GM23338 (cell line): ENCODE measurements around the gene HOXB4. TPM values are rescaled to one million over a fixed set of nuclear protein-coding genes. Genes with fewer than 3 reads are reported as not detected.

Experiments
- ATAC-seq: fragments of 200-7000 bp; cut with Tn5 transposase; 3 replicates; pipeline ENCODE4 v1.9.1; 2020
- DNase-seq: peaks from one replicate; pipeline ENCODE4 v3.0.0-alpha.2; 2015; ENCODE audit warnings: low spot score
- H2AFZ ChIP-seq: fragments of 200-600 bp; sonication (generic); 2 replicates; pipeline ENCODE4 v1.8.0; 2016; ENCODE audit warnings: antibody characterized with exemption, mild to moderate bottlenecking, moderate library complexity
- H3F3A ChIP-seq: fragments of 200-600 bp; sonication (generic); replicated peaks from 2 replicates; pipeline ENCODE4 v1.8.0; 2017; ENCODE audit warnings: antibody characterized with exemption, mixed run types, low read depth
- H3K27ac ChIP-seq: fragments of 200-600 bp; sonication (generic); 2 replicates; pipeline ENCODE4 v1.6.1; 2016; ENCODE audit warnings: low read depth
- H3K27me3 ChIP-seq: fragments of 200-600 bp; sonication (generic); 2 replicates; pipeline ENCODE4 v1.8.0; 2016; ENCODE audit warnings: mild to moderate bottlenecking, mixed run types, moderate library complexity; ENCODE audit not compliant: insufficient read depth
- H3K36me3 ChIP-seq: fragments of 200-600 bp; sonication (generic); 2 replicates; pipeline ENCODE4 v1.8.0; 2016; ENCODE audit warnings: mild to moderate bottlenecking; ENCODE audit not compliant: insufficient read depth
- H3K4me1 ChIP-seq: fragments of 200-600 bp; sonication (generic); 2 replicates; pipeline ENCODE4 v1.8.0; 2016; ENCODE audit warnings: mild to moderate bottlenecking, moderate library complexity; ENCODE audit not compliant: insufficient read depth
- H3K4me2 ChIP-seq: fragments of 200-600 bp; sonication (generic); 2 replicates; pipeline ENCODE4 v1.7.1; 2017; ENCODE audit warnings: mixed run types
- H3K4me3 ChIP-seq: fragments of 200-600 bp; sonication (generic); 2 replicates; pipeline ENCODE4 v1.6.1; 2016; ENCODE audit warnings: mixed run types
- H3K79me2 ChIP-seq: fragments of 200-600 bp; sonication (generic); replicated peaks from 2 replicates; pipeline ENCODE4 v1.8.0; 2017; ENCODE audit warnings: mild to moderate bottlenecking; ENCODE audit not compliant: insufficient read depth
- H3K9me2 ChIP-seq: fragments of 200-600 bp; sonication (generic); 2 replicates; pipeline ENCODE4 v1.8.0; 2017; ENCODE audit not compliant: insufficient read depth
- H4K20me1 ChIP-seq: fragments of 200-600 bp; sonication (generic); replicated peaks from 2 replicates; pipeline ENCODE4 v1.8.0; 2017; ENCODE audit warnings: mild to moderate bottlenecking; ENCODE audit not compliant: insufficient read depth
- H3K27ac Mint-ChIP-seq: 2 replicates; pipeline ENCODE4 v1.8.0; 2020; ENCODE audit warnings: inconsistent platforms, mild to moderate bottlenecking, moderate library complexity, mixed read lengths
- H3K27me3 Mint-ChIP-seq: 3 replicates; pipeline ENCODE4 v1.8.0; 2022; ENCODE audit warnings: low read depth, mild to moderate bottlenecking, moderate library complexity, mixed read lengths, inconsistent platforms; ENCODE audit not compliant: insufficient read depth, poor library complexity
- H3K36me3 Mint-ChIP-seq: 3 replicates; pipeline ENCODE4 v1.8.0; 2021; ENCODE audit warnings: low read depth, mild to moderate bottlenecking, inconsistent platforms, moderate library complexity, mixed read lengths
- H3K4me1 Mint-ChIP-seq: 3 replicates; pipeline ENCODE4 v1.8.0; 2020; ENCODE audit warnings: mild to moderate bottlenecking, inconsistent platforms, mixed read lengths
- H3K4me3 Mint-ChIP-seq: 3 replicates; pipeline ENCODE4 v1.8.0; 2021; ENCODE audit warnings: moderate library complexity, mild to moderate bottlenecking, inconsistent platforms, mixed read lengths
- H3K9me3 Mint-ChIP-seq: 3 replicates; pipeline ENCODE4 v1.8.0; 2020; ENCODE audit warnings: moderate library complexity, mild to moderate bottlenecking, inconsistent platforms, mixed read lengths
- CREB1 ChIP-seq: fragments of 250-450 bp; sonication (Bioruptor Pico); IDR thresholded peaks from 2 replicates; pipeline ENCODE4 v1.5.0; 2020; ENCODE audit warnings: low read depth, mild to moderate bottlenecking, moderate library complexity
- CTCF ChIP-seq, 2 experiments: fragments of 200-600 bp in 1 of 2; sonication (generic) in 1 of 2; conservative IDR thresholded peaks; 2 replicates each; pipeline versions ENCODE4 v1.5.1 to v1.6.1; 2016 to 2017; ENCODE audit warnings: antibody characterized with exemption in 2 of 2, low read depth in 2 of 2, mild to moderate bottlenecking in 2 of 2, moderate library complexity in 1 of 2
- ETS1 ChIP-seq: IDR thresholded peaks from 2 replicates; pipeline ENCODE4 v1.6.1; 2016; ENCODE audit warnings: antibody characterized with exemption
- EZH2 ChIP-seq: fragments of 200-600 bp; sonication (generic); IDR thresholded peaks from one replicate; pipeline ENCODE4 v1.8.0; 2017; ENCODE audit warnings: antibody characterized with exemption, mild to moderate bottlenecking, low read depth; ENCODE audit not compliant: unreplicated experiment
- EZH2phosphoT487 ChIP-seq: fragments of 200-600 bp; sonication (generic); IDR thresholded peaks from one replicate; pipeline ENCODE4 v1.8.1; 2018; ENCODE audit warnings: antibody characterized with exemption; ENCODE audit not compliant: unreplicated experiment
- JUNB ChIP-seq: IDR thresholded peaks from one replicate; pipeline ENCODE4 v1.6.1; 2016; ENCODE audit warnings: antibody characterized with exemption; ENCODE audit not compliant: unreplicated experiment
- REST ChIP-seq: IDR thresholded peaks from one replicate; pipeline ENCODE4 v1.6.1; 2018; ENCODE audit warnings: antibody characterized with exemption; ENCODE audit not compliant: unreplicated experiment
- STAT1 ChIP-seq: IDR thresholded peaks from one replicate; pipeline ENCODE4 v1.6.1; 2016; ENCODE audit warnings: antibody characterized with exemption; ENCODE audit not compliant: unreplicated experiment
- ZNF114 ChIP-seq: fragments of 250-450 bp; sonication (Bioruptor Pico); IDR thresholded peaks from 2 replicates; pipeline ENCODE4 v1.5.0; 2020; ENCODE audit warnings: mild to moderate bottlenecking, moderate library complexity
- ZNF331 ChIP-seq: fragments of 250-450 bp; sonication (Bioruptor Pico); IDR thresholded peaks from 2 replicates; pipeline ENCODE4 v1.5.0; 2020; ENCODE audit warnings: low read depth, mild to moderate bottlenecking, moderate library complexity
- ZNF462 ChIP-seq: fragments of 250-450 bp; sonication (Bioruptor Pico); IDR thresholded peaks from 2 replicates; pipeline ENCODE4 v1.5.0; 2020; ENCODE audit warnings: mild to moderate bottlenecking, moderate library complexity
- polyA plus RNA-seq: library from polyadenylated mRNA; unstranded; fragments of >200 nt; fragmentation: Nextera tagmentation; extraction: Ambion mirVana; gene quantifications from 2 replicates; pipeline ENCODE4 v1.2.1, GENCODE V29; 2016
- total RNA-seq: library from RNA; depleted of rRNA; stranded (reverse); fragments of >200 nt; shearing (Covaris generic); gene quantifications from 2 replicates; pipeline ENCODE4 v1.2.3, GENCODE V29; 2014

The HOXB4 gene
- total and polyA plus RNA-seq, 2 experiments from 2014 or later: not detected

- no peak for TF ChIP-seq REST
- no peak for TF ChIP-seq JUNB
- TF ChIP-seq ZNF114: no peak
- TF ChIP-seq EZH2: peak; percentile 88
- TF ChIP-seq ZNF331 (CRISPR knock-in tag): no peak
- no peak for TF ChIP-seq ETS1
- TF ChIP-seq ZNF462 (CRISPR knock-in tag): no peak
- TF ChIP-seq CREB1 (CRISPR knock-in tag): no peak
- TF ChIP-seq CTCF (conservative IDR thresholded peaks at IDR 0.05; ENCODE audit: low read depth in 2 of 2): peak in 1 of 2 experiments; percentile 29; a peak in 2 of 4 replicates
- TF ChIP-seq EZH2phosphoT487: no peak
- TF ChIP-seq STAT1: no peak
- DNase-seq: no peak
- H3F3A ChIP-seq: peaks cover 61% of the 10 kb centered on the region
- no peaks in the 10 kb centered on the region; the same call in 2 of the 3 replicates for H3K9me3 Mint-ChIP-seq
- peaks cover 100% of the 10 kb centered on the region for H3K27me3 ChIP-seq
- H3K9me2 ChIP-seq: no peaks in the 10 kb centered on the region
- no peaks in the 10 kb centered on the region for H3K79me2 ChIP-seq
- peaks cover 53% of the 10 kb centered on the region for H3K4me1 ChIP-seq
- no peak overlapping the region for H3K27ac Mint-ChIP-seq
- no peak overlapping the region for H3K4me3 Mint-ChIP-seq
- H3K4me2 ChIP-seq: no peak overlapping the region; the same call in 1 of the 2 replicates
- H3K4me3 ChIP-seq: no peak overlapping the region
- no peak overlapping the region for H3K27ac ChIP-seq
- no peaks in the 10 kb centered on the region for H3K36me3 Mint-ChIP-seq
- H3K4me1 Mint-ChIP-seq: peaks cover 18% of the 10 kb centered on the region
- no peaks in the 10 kb centered on the region for H3K36me3 ChIP-seq
- peaks cover 68% of the 10 kb centered on the region for H3K27me3 Mint-ChIP-seq
- ATAC-seq: peak; percentile 7; the same call in 2 of the 3 replicates
- no peak overlapping the region for H2AFZ ChIP-seq
- H4K20me1 ChIP-seq: peaks cover 66% of the 10 kb centered on the region
These were observed 16.0 kb downstream of the HOXB4 start for GRCh38 chr17:48561884-48562810.
